ENCODE measurements around the gene GEMIN2. TPM values are rescaled to one million over a fixed set of nuclear protein-coding genes. Genes with fewer than 3 reads are reported as not detected.
"Not testable (repeated sequence)": the region's sequence is repeated elsewhere in the genome, so short reads cannot be mapped to it uniquely, and the experiment has no call there.

The GEMIN2 gene, protein sequence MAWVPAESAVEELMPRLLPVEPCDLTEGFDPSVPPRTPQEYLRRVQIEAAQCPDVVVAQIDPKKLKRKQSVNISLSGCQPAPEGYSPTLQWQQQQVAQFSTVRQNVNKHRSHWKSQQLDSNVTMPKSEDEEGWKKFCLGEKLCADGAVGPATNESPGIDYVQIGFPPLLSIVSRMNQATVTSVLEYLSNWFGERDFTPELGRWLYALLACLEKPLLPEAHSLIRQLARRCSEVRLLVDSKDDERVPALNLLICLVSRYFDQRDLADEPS
- 1 to 10 TPM; 5.0 to 5.5 TPM for total RNA-seq
- long read RNA-seq, transcript GEMIN2-202 (10 exons, 1,420 nt) = major isoform, 10 of 14 reads
- long read RNA-seq, partial matches to known transcripts = 0 of 14 reads
- long read RNA-seq, other reads (novel, unspliced or antisense) = 0 of 14 reads

DNA sequence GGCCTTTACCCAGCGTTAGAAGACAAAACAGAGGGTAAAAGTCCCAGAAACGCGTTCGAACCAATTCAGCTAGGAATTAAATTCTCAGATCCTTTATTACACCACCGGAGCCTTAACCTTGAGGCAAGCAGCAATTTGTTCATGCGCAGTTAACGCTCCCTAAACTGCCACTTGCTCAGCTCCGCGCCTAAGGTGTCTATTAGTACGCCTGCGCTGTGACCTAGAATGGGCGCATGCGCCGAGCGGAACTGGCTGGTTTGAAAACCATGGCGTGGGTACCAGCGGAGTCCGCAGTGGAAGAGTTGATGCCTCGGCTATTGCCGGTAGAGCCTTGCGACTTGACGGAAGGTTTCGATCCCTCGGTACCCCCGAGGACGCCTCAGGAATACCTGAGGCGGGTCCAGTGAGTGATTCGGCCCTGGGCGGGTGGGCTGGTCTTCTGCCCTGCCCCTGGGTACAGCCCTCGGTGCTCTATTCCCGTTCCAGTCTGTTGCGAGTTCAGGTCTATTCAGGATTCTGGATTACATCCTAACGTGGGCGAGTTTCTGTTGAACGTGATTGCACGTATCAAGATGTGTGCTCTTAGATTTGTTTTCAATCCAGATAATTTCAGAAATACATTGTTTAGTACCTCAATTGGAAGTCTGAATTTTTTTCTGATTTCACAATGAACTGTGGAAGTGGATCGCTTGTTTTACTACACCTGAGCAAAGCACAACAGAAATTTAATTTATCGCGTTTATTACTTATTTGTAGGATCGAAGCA lies at the start of gene GEMIN2:
Gene GEMIN2 (plus strand): TSS at position 251 of the 766 bp plus-strand sequence. CDS start 16 bp downstream, at position 267.
- peak; percentile 94 for ATAC-seq
- intact Hi-C loops (cut with DNase I, micrococcal nuclease) = no loop called here
- DNase-seq = peak; percentile 92 to 96

DNA sequence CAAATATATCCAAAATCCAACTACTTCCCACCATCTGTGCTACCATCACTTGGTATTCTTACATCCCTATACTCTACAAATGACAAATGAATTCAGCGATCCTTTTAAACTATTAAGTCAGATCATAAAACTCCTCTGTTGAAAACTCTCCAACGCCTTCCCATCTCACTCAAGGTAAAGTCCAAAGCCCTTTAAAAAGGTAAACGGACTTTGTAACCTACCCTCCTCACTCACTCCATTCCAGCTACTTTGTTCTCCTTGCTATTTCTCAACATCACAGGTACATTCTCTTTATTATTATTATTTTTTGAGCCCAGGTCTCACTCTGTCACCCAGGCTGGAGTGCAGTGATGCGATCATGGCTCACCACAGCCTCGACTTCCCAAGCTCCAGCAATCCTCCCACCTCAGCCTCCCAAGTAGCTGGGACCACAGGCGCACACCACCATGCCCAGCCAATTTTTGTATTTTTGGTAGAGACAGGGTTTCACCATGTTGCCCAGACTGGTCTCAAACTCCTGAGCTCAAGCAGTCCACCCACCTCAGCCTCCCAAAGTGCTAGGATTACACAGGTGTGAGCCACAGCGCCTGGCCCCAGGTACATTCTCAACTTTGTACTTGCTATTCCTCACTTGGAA lies 44.8 kb upstream of the GEMIN2 start:
- peak; percentile 92 for ATAC-seq
- intact Hi-C loops (cut with DNase I, micrococcal nuclease); DNase-seq: not testable (repeated sequence)

DNA sequence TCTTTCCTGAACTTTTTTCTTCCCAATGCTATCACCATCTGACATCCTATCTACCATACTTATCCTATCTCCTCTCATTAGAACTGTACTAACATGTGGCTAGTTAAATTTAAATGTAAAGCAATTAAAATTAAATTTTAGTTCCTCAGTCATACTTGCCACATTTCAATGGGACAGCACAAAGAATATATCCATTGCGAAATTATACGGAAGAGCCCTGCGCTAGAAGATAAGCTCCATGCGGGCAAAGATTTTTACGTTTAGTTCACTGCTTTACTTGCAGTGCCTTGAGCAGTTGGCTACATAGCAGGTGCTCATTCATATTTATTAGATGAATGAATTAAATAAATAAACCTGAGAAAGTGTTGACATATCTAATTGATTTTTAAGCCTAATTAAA lies 44.2 kb upstream of the GEMIN2 start:
- ATAC-seq (no peak), DNase-seq (no peak)
- intact Hi-C loops (cut with DNase I, micrococcal nuclease) = no loop called here

DNA sequence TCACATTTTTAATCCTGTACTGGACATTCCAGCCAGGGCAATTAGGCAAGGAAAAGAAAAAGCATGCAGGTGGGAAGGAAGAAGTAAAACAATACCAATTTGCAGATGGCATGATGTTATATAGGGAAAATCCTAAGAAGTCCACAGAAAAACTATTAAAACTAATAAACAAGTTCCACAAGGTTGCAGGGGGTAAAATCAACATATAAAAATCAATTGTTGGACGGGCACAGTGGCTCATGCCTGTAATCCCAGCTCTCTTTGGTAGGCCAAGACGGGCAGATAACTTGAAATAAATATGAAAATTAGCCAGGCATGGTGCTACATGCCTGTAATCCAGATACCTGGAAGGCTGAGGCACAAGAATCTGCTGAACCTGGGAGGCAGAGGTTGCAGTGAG lies 43.0 kb upstream of the GEMIN2 start:
- ATAC-seq = no peak

DNA sequence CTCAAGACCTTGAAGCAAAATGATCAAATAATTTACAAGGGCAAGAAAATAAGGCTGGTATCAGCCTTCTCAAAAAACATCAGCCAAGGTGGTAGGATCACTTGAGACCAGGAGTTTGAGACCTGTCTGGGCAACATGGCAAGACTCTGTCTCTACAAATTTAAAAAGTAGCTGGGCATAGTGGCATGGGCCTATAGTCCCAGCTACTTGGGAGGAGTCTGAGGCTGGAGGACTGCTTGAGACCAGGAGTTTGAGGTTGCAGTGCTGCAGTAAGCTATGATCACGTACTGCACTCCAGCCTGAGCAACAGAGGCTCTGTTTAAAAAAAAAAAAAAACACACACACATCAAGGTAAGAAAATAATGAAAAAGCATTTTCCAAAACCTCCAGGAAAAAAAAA lies 33.2 kb upstream of the GEMIN2 start:
- no peak for DNase-seq
- no peak for ATAC-seq
- intact Hi-C loops (cut with DNase I, micrococcal nuclease) = no loop called here

More for the DNA sequence above, 43.0 kb upstream of the GEMIN2 start:
- intact Hi-C loops (cut with DNase I, micrococcal nuclease) = no loop called here
- DNase-seq = no peak

DNA sequence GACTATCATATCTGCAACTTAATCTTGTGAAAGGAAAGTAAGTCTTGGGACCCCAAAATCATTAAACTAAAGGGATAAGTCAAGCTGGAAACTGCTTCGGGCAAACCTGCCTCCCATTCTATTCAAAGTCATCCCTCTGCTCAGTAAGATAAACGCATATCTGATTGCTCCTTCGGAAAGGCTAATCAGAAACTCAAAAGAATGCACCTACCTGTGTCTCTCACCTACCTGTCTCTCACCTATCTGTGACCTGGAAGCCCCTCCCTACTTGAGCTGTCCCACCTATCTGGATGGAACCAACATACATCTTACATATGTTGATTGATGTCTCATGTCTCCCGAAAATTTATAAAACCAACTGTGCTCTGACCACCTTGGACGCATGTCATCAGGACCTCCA lies 31.0 kb upstream of the GEMIN2 start:
- ATAC-seq (no peak), DNase-seq (no peak)
- intact Hi-C loops (cut with DNase I, micrococcal nuclease) = no loop called here

DNA sequence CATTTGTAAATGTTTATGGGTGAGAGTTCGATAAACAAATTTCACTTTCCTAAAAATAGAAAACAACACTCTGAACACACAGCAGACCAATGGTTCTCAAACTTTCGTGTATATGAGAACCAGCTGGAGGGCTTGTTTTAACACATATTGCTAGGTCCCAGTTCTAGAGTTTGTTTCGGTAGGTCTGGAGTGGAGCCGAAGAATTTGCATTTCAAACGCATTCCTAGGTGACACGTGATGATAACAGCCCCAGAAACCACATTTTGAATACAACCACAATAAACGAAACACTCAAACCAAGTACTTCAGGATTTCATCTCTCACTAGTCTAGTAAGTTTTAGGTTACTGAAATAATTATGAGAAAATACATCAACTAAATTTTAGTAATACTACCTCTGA lies 28.2 kb upstream of the GEMIN2 start:
- DNase-seq (no peak), ATAC-seq (no peak)
- intact Hi-C loops (cut with DNase I, micrococcal nuclease) = no loop called here

DNA sequence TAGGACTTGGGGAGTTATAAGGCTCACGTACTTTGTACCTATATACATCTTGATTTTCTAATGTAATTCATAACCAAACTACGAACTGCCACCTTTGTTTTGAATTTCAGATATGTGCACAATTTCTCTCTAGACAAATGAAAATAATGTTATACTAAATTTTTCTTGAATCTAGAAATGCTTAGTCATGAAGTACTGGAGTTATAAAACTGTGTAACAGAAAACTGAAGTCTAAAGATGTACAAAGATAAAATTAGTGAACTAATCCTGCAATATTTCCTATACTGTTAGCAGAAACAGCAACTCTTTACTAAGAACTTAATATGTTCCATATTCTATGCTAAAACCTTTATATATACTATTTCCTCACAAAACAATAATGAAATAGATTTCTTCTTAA lies 26.6 kb upstream of the GEMIN2 start:
- DNase-seq (no peak), ATAC-seq (no peak)
- intact Hi-C loops (cut with DNase I, micrococcal nuclease) = no loop called here

DNA sequence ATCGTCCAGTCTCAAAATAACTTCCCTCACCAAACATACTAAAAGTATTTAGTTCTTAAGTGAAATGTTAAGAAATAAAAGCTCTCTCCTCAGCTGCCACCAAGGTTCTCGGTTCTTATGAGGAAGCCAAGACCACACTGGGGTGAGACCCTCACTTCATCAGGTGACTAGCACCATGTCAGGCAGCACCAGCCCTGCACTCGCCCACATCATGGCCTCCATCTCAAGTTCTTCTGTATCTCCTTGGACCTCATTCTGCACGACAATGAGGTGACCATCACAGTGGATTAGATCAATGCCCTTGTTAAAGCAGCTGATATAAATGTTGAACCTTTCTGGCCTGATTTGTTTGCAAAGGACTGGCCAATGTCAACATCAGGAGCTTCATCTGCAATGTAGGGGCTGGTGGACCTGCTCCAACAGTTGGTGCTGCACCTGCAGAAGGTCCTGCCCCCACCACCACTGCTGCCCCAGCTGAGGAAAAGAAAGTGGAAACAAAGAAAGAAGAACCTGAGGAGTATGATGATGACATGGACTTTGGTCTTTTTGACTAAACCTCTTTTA lies 23.5 kb upstream of the GEMIN2 start:
- DNase-seq (no peak), ATAC-seq (peak; percentile 66)
- intact Hi-C loops (cut with DNase I, micrococcal nuclease) = no loop called here

DNA sequence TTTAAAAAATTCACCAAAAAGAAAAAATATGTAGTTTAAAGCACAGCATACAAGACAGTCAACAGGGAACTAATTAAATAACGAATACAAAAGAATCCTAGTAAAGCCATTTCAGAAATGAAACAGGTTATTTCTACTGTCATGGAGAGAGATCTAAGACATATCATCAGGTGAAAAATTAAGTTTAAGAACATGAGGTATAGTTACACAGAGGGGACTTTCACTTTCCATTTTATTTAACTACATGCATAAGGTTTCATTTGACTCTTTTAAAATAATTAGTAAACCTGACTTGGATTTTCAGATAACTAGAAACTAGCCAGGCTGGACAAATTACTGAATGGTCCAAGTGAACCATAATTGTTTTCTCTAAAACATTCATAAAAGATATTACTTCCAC lies 22.4 kb upstream of the GEMIN2 start:
- DNase-seq = no peak
- ATAC-seq = no peak
- intact Hi-C loops (cut with DNase I, micrococcal nuclease) = no loop called here

DNA sequence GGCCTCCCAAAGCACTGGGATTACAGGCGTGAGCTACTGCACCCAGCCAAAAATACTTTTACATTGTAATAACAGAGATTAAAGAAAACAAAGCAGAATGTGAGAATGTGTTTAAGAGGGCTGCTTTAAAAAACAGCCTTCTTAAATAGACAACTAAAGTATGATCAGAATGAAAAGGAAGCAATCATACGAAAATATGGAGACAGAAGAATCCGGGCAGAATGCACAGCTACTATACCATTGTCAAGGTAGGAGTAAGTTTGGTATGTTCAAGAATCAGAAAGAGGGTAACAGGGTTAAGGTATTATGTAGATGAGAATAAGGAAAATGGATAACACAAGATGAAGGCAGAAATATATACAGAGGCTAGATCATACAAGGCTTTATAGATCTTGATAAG lies 19.6 kb upstream of the GEMIN2 start:
- intact Hi-C loops (cut with DNase I, micrococcal nuclease) = no loop called here
- ATAC-seq = no peak
- DNase-seq = no peak

DNA sequence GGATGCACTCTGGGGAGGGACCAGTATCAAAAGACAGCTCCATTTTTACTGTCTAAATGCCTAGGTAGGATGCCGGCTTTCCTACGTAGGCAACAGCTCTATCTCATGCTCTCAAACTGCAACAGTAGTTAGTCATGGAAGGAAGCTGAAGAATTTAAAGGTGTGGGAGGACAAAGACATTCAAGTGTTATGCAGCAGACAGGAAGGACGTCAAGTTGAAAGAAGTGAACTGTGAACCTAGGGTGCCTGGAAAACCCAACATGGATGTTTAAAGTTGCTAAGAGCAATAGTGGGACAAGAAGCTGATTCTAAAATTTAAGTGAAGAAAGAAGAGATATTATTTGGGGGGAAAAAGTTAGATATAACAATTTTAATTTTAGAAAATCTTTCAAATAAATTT lies 17.0 kb upstream of the GEMIN2 start:
- DNase-seq = no peak
- ATAC-seq = peak; percentile 74
- intact Hi-C loops (cut with DNase I, micrococcal nuclease) = no loop called here

DNA sequence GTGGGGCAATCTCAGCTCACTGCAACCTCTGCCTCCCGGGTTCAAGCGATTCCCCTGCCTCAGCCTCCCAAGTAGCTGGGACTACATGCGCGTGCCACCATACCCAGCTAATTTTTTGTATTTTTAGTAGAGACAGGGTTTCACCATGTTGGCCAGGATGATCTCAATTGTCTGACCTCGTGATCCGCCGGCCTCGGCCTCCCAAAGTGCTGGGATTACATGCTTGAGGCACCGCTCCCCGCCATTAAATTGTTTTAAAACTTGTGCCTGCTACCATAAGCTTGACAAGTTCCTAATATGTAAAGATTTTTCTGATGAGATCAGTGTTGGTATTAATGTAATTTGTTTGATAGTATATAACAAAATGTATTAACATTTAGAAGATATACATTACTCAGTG lies 14.9 kb upstream of the GEMIN2 start:
- intact Hi-C loops (cut with DNase I, micrococcal nuclease); DNase-seq; ATAC-seq: not testable (repeated sequence)

DNA sequence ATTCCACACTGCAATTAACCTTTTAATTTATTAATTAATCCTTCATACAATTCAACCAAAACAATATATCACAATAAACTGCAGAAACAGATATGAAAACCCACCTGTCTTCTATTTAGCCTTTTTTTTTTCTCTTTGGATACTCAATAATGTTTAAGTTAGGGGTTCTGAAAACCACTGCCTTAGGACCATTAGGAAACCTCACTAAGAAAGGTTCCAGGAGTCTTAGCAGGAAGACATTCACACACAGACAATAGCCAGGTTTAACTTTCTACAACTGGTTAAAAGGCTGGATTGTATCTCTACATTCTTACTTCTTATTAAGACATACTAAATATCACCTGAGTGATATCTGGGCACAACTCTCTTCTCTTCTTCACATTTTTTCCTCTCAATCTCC lies 14.4 kb upstream of the GEMIN2 start:
- ATAC-seq = no peak
- intact Hi-C loops (cut with DNase I, micrococcal nuclease) = loop anchor here in 1 of 2 donors (5.0 to 10.0 kb wide), 2 partner anchors 73 to 165 kb away; partner anchors contain the start of gene TRAPPC6B
- no peak for DNase-seq

DNA sequence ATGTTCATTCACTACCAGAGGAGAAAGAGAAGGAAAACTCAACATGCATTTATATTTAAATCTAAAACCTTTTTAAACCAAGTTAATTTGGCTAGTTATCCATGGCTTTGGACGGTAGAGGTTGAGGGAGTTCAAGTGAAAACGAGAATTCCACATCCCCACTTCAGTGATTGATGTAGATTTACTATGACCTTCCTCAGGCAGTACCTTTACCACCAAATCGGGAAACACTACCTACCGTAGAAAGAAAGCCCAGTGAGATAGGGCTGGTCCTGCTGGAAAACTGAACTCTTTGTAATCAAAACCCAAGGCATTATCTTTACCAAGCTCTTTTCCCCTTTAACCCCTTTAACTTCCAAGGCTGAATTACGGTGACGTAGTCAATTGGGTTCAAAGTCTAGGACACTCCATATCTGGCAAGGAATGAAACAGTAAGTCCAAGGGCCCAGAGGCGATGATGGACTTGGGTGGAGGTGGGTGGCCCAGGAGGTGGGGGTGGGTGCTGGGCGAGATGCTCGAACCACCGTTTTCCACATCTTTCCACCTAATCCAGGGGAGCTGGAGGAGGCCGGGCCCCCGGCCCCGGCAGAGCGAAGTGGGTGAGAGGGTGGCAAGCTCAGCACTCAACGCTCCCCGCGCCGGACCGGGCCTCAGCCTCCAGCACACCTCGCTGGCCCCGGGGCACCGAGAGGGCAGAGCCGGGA lies 11.7 kb upstream of the GEMIN2 start:
- intact Hi-C loops (cut with DNase I, micrococcal nuclease) = loop anchor here in 1 of 2 donors (5.0 to 10.0 kb wide), 2 partner anchors 70 to 162 kb away; partner anchors contain the start of gene TRAPPC6B
- ATAC-seq (peak; percentile 84), DNase-seq (peak; percentile 69 to 72)

DNA sequence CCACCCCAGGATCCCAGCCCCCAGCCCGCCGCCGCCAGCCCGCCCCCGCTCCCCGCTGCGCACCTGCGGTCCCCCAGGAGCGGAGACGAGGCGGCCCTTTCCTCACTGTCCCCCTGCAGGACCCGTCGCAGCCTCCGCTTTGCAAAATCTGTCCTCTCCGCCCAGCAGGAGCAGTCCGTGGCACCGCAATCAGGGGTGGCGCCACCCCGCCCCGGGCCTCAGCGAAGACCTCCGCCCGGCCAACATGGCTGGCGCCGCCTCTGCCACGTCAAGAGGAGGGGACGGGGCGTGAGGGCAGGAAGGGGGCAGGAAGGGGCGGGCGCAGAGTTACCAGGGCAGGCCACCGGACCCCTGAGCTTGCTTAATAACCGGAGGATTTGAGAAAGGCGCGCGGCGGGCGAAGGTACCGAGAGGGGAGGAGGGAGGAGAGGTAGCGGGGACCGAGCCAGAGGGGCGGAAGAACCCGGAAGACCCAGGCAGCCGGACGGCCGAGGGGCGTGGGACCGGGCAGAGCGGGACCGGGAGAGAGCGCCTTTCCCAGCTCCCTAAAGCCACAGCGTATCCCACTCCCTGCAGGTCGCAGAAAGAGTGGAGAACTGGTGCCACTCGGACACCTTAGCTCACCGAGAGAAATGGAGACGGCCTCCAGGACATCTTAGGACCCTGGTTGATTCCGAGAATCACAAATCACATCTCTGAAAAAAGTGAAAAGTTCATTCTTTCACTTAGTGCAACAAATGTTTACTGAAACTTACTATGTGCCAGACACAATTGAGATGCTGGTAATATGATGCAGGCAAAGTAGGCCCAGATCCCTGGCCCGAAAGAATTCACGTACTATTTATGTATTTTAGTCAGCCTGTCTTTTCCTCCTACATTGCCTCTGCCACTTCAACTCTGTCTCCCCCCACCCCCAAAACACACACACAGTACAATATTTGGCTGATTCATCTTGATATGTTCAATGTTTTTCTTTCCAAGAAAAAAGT lies 10.9 kb upstream of the GEMIN2 start, which contains the start of gene SEC23A:
Gene SEC23A (minus strand): TSS at position 267 of the 989 bp plus-strand sequence. CDS start 7,117 bp downstream, outside the sequence.
- intact Hi-C loops (cut with DNase I, micrococcal nuclease) = loop anchor here in 1 of 2 donors (5.0 to 10.0 kb wide), 2 partner anchors 69 to 162 kb away; partner anchors contain the start of gene TRAPPC6B
- peak; percentile 94 to 95 for DNase-seq
- peak; percentile 88 for ATAC-seq
